ENCODE results near the gene PTK6.
A peak's percentile ranks its signal among the peaks of the same experiment; 100 is the strongest.

The PTK6 gene

GRCh38 chr20:63568986-63569949, 32.1 kb upstream of the PTK6 start:
- no peak for DNase-seq

GRCh38 chr20:63568170-63568981, 31.2 kb upstream of the PTK6 start:
- DNase-seq: no peak

- peak; percentile 72 for DNase-seq
Observed at GRCh38 chr20:63567386-63568169, 30.4 kb upstream of the PTK6 start.

GRCh38 chr20:63567136-63567385, 29.9 kb upstream of the PTK6 start:
- DNase-seq: peak; percentile 32

GRCh38 chr20:63566395-63567135, 29.4 kb upstream of the PTK6 start:
- DNase-seq: no peak

- DNase-seq: no peak
Observed at GRCh38 chr20:63565699-63566335, 28.6 kb upstream of the PTK6 start.

GRCh38 chr20:63565021-63565698, 28.0 kb upstream of the PTK6 start:
- no peak for DNase-seq

- no peak for DNase-seq
Observed at GRCh38 chr20:63564036-63564810, 27.0 kb upstream of the PTK6 start.

- DNase-seq: no peak
Observed at GRCh38 chr20:63563225-63563935, 26.2 kb upstream of the PTK6 start.

- DNase-seq: no peak
Observed at GRCh38 chr20:63562461-63563224, 25.5 kb upstream of the PTK6 start.

GRCh38 chr20:63561624-63562396, 24.6 kb upstream of the PTK6 start:
- DNase-seq: no peak

GRCh38 chr20:63560856-63561609, 23.9 kb upstream of the PTK6 start:
- no peak for DNase-seq

- DNase-seq: no peak
Observed at GRCh38 chr20:63560333-63560805, 23.2 kb upstream of the PTK6 start.

- DNase-seq: peak; percentile 74
Observed at GRCh38 chr20:63559485-63560332, 22.5 kb upstream of the PTK6 start.

GRCh38 chr20:63558804-63559484, 21.8 kb upstream of the PTK6 start:
- no peak for DNase-seq

GRCh38 chr20:63557481-63557891, 20.3 kb upstream of the PTK6 start:
- no peak for DNase-seq

Data from CD4-positive, alpha-beta T cell treated with Interleukin-15 for 1 hour (primary cell).